Bronchial epithelial cell (primary cell): ENCODE results near the gene CHST11. TPM values are rescaled to one million over a fixed set of nuclear protein-coding genes. Genes with fewer than 3 reads are reported as not detected.

Experiments used
- DNase-seq: peaks from one replicate; pipeline ENCODE4 v3.0.0-alpha.2; 2010; ENCODE audit warnings: low read depth
- FAIRE-seq: peaks from 2 replicates; lab custom pipeline; 2011; peaks lifted over from hg19 to GRCh38; lab: Jason Lieb, UNC
- H3K27me3 ChIP-seq: 2 replicates; pipeline ENCODE4 v1.5.1; 2011; ENCODE audit warnings: low read length; ENCODE audit not compliant: control insufficient read depth, insufficient read depth
- H3K36me3 ChIP-seq: 2 replicates; pipeline ENCODE4 v1.5.1; 2011; ENCODE audit warnings: low read length; ENCODE audit not compliant: control insufficient read depth, insufficient read depth
- H3K4me3 ChIP-seq: 2 replicates; pipeline ENCODE4 v1.5.1; 2011; ENCODE audit warnings: mild to moderate bottlenecking, low read depth, low read length, control low read depth
- CTCF ChIP-seq: IDR thresholded peaks from 2 replicates; pipeline ENCODE4 v1.5.1; 2011; ENCODE audit warnings: mild to moderate bottlenecking, moderate library complexity, low read length, control low read depth, inconsistent platforms; ENCODE audit not compliant: insufficient read depth, severe bottlenecking
- total RNA-seq: library from RNA; depleted of rRNA; stranded (reverse); fragments of >200 nt; gene quantifications from 2 replicates; pipeline ENCODE4 v1.2.1, GENCODE V29; 2014

Gene CHST11
- total RNA-seq, 1 donor from 2014 or later: 7.9 TPM

DNA sequence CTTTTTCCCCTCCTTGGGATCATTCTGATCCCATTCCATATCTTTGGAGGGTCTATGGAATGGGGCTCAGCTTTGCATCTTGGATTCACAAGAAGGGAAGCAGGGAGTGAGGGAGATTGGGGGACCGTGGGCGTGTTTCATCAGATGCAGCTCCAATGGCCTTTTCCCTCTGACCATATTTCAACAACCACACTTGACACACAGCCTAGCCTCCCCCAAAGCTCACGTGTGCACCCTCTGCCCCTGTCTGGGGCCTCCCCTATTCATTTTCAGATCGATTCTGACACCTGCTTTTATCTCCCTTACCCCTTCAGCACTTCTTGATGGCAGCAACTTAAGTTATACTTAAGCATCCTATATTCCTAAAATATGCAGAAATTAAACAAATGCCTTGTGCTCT lies 126.6 kb downstream of the CHST11 start:
- TF ChIP-seq CTCF: no peak
- H3K36me3 ChIP-seq: no peaks in the 10 kb centered on the region
- no peak for FAIRE-seq

GRCh38 chr12:104585448-104586055 lies 128.8 kb downstream of the CHST11 start:
- no peak for TF ChIP-seq CTCF
- Histone ChIP-seq H3K36me3 (no peaks in the 10 kb centered on the region), H3K4me3 (no peak overlapping the region), H3K27me3 (no peaks in the 10 kb centered on the region)
- peak; percentile 61 for DNase-seq
- no peak for FAIRE-seq

More for the DNA sequence above, 126.6 kb downstream of the CHST11 start:
- Histone ChIP-seq H3K27me3 (no peaks in the 10 kb centered on the region), H3K4me3 (no peak overlapping the region)
- no peak for DNase-seq

DNA sequence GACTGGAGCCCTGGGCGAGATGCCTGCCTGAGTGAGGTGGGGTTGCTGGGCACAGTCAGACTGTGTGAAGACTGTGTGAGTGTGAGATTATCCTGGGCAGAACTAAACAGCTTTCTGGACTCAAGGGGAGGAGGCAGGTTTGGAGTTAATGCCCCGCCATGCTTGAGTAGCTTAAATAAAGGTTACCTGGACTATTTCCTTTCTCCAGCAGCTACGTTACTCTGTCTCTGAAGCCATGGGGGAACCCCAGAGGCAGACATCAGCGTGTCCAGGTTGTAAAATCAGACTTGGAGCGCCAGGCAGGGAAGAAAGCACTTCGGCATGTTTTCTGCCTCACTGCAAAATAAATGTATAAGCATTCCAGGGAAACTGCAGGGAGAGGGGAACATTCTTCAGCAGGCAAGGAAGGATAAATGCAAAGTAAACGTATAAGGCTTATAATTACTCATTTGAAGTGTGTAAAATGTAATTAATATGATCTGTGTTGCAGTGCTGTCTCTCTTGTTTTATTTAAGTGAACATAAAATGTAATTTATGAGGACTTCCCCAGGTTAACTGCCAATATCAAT lies 129.7 kb downstream of the CHST11 start:
- DNase-seq (peak; percentile 34), FAIRE-seq (no peak)
- H3K27me3 ChIP-seq: no peaks in the 10 kb centered on the region
- no peaks in the 10 kb centered on the region for H3K36me3 ChIP-seq
- no peak overlapping the region for H3K4me3 ChIP-seq
- TF ChIP-seq CTCF: no peak

DNA sequence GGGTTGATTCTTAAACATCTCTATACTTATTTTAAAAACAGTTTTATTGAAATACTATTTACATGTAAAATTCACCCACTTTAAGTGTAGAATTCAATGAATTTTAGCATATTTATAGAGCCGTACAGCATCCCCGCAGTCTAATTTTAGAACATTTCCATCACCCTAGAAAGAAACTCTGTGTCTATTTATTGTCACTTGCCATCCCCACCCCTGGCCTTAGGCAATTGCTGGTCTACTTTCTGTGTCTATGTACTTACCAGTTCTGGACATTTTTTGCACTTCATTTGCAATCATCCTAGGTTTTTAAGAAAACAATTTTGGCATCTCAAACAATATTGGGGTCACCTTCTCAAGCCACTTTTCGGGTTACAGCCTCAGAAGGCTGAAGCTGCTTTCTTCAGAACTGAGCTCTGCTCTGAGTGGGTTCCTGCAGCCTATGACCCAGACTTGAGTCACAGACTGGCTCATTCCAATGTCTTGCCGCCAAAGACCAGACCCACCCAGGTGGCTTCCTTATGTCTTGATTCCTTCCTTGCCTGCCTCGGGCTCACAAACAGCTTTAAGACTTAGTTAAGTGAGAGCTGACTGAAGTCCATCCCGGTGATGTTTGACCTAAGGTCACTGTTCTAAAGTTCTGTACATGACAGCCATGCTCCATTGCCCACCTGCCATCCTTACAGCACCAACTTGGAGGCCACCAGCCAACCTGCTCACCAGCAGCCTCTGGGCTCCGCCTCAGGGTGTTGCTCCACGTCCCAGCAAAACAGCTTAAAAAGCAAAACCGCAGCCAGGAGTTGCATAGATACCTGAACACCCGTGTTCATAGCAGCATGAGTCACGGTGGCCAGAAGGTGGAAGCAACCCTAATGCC lies 131.5 kb downstream of the CHST11 start:
- TF ChIP-seq CTCF: no peak
- H3K27me3 ChIP-seq: no peaks in the 10 kb centered on the region
- H3K36me3 ChIP-seq: no peaks in the 10 kb centered on the region
- peak overlapping the region; percentile 15 for H3K4me3 ChIP-seq
- FAIRE-seq (peak; percentile 28), DNase-seq (peak; percentile 96)

- Histone ChIP-seq H3K27me3 (no peaks in the 10 kb centered on the region), H3K36me3 (no peaks in the 10 kb centered on the region), H3K4me3 (no peak overlapping the region)
- FAIRE-seq (no peak), DNase-seq (no peak)
- TF ChIP-seq CTCF: no peak
Observed at GRCh38 chr12:104588921-104589590, 132.3 kb downstream of the CHST11 start.
